Lung microvascular endothelial cell (primary cell): ENCODE results near the gene ITGB8. TPM values are rescaled to one million over a fixed set of nuclear protein-coding genes. Genes with fewer than 3 reads are reported as not detected.

Experiments
- DNase-seq, 2 donors: peaks; one replicate each; pipeline versions ENCODE4 v3.0.0 to v3.0.0-alpha.2; 2010; ENCODE audit warnings: low read depth in 2 of 2
- total RNA-seq: library from RNA; depleted of rRNA; stranded (reverse); fragments of >200 nt; gene quantifications from 2 replicates; pipeline ENCODE4 v1.2.1, GENCODE V29; 2014

The ITGB8 gene
- total RNA-seq, 1 donor from 2014 or later, result 31.2 TPM

GRCh38 chr7:20464891-20465290 is 134.2 kb downstream of the ITGB8 start:
- no peak for DNase-seq

Other genes starting within 250 kb of the ITGB8 start
- under 0.01 TPM in 2 replicates for gene MACC1, start 113.5 kb upstream of the ITGB8 start, total RNA-seq